HG02610 (cell line): ENCODE data around the gene PGF.

Source experiments
- ATAC-seq: cut with Tn5 transposase; IDR thresholded peaks from one replicate; pipeline ENCODE4 v1.9.1; 2021; ENCODE audit warnings: mild to moderate bottlenecking, moderate library complexity; ENCODE audit not compliant: unreplicated experiment

Gene PGF

DNA sequence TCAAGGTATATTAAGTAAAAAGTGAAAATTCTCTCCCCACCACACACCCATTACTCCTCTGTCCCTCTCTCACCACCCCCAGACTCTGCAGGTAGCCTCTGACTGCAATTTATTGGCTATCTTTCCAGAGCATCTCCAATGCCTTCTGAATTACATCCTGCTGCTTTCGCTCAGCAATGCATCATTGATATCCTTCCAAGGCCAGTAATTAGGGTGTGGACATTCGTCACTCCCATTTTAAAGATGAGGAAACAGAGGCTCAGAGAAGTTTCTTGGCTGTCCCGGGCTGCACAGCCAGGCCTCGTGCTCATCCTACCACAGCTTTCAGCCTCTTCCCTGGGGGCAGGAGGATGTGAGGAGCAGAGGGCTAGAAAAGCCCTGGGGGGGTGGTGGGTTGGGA lies 23.6 kb upstream of the PGF start:
- ATAC-seq, result no peak

DNA sequence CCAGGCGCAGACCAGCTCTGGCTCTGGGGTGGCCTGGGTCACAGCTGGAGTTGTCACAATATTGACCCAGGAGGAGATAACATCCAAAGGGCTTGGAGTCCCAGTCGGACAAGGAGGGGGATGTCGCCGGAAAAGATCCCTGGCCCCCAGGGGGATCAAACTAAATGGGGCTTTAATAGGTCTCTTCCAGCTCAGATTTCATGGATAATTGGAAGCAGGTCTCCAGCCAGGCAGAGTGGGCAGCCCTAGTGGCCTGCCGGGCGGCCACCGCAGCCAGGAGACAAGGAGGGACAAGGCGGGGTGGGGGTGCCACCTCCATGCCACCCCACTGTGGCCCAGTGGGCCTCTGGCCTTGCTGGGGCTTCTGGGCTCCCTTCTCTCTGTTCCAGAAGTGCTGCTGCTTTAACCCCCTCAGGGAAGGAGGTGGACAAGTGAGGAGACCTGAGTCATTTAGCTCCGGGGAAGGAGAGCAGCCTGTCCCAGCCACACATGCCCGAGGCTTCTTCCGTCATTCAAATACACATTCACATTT lies 23.1 kb upstream of the PGF start:
- ATAC-seq, result no peak

GRCh38 chr14:74977901-74978385 lies 22.5 kb upstream of the PGF start:
- no peak for ATAC-seq

DNA sequence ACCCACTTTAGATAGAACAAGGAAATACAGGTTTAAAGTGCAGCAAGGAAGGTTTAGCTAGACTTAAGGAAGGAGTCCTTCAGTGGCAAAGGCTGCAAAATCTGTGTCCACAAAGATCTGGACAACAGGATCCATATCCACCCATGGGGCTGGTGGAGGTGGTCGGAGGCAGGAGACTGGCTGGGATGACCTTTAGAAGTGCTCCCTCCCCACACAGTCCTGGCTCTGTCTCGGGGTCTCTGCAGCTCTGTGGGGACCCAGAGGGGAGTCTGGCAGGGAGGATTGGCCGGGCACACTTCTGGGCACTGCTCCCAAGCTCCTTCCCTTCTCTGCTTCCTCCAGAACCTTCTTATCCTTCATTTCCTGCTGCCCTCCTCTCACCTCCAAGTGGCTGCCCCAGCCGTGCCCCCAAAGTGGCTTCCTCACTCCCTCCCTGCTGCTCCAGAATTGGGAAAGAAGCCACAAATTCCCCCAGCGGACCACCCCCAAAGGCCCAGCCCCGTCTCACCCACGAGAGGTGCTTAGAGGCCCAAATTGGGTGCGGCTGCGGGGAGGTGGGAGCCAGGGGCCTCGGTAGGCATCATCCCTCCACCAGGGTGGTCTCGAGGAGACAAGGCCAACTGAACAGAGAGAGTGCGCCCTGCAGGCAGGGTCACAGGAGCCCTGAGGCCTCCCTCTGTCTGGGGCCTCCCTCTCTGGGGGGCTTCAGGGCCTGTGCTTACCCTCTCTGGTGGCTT lies 21.9 kb upstream of the PGF start:
- no peak for ATAC-seq

DNA sequence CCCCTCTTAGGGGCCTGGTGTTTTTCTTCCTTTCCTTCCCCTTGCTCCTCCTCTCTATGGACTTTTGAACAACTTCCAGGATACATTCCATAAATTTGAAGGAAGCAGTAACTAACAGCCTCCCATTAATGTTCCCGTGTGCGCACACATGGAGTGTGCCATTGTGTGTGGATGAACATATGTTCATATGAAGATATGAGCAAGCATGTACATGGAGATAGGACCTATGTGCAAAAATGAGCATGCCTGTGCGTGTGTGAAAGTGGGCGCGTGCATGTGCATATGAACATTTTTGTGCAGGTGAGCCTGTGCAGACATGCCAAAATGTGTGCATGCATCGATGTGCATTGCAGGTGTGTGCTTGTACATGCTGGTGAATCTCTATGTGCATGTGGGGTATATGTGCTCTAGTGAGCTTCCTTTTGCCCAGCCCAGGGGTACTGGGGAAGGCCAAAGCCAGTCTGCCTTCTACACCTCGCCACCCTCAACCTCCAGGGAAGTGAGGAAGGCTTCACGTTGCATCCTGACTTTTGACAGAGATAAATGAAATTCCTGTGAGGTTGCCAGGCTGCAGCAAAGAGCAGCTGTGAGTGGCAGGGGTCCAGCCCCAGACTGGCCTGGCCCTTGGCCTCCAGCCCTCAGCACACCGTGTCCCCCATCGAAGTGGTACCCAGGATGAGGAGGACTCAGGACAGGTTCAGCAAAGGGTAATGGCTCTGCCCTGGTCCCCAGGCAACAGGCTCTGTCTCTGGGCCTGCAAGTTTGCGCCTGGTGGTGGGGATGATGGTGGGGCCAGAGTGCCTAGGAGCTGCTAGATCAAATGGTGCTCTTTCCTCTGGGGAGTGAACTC lies 21.1 kb upstream of the PGF start:
- ATAC-seq, result no peak

DNA sequence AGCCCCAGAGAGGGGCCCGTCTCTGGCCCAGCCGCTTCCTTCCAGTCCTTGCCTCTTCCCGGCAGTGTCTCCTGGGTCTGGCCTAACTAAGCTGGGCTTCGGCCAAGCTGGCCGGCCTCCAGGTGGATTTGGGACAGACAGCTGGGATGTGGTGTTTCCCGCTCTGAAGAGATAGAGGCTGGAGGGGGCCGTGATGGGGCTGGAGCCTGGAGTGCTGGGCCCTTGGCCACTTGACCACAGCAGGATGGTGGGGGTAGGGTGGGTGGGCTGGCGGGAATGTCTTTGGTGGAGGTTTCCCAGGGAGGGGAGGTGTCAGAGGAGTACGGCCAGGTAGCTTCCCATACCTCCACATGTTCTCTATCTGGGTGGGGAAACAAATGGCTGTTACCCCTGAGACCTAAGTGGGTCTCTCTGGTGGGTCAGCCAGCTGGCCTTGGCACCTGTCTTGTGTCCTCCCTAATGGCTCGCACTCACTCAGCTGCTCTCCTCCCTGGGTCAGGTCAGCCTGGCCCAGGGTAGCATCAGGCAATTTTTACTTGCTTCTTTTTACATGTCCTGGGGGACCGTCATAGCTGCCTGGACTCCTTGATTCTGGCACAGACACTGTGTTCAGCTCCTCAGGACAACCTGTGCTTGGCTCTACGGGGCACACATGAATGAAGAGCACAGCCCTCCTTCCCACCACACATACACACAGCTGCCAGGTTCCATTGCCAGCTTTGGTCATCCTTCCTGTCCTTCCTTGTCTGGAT lies 19.8 kb upstream of the PGF start:
- ATAC-seq, result no peak

DNA sequence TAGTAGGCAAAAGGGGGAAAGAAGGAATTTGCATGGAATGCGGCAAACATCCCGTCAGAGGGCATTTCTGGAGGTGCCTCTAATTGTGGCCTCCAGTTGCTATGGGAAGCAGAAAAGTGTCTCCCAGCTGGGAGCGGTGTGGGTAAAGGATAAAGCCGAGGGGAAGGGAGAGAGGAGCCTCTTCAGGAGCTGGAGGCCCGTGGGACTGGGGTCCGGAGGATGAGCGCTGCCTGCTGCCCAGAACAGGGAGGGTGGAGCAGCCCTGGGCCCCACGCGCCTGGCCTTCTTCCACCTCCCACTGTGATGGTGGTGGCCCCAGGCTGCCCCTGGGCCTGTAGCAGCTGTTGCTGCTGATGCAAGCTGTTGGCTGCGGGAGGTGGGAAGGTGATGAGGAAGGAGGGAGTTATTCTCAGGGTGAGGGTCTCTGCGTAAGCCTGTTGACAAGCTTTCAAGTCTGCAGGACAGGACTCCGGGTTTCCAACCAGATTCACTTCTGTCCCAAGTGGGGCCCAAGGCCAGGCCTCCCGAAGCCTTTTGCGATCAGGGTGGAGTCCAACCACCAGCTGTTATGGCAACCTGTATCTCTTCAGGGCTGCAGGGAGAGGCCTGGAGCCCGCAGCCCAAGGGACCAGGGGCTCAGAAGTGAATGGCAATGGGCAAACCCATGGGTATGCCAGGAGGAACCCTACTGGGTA lies 19.1 kb upstream of the PGF start:
- no peak for ATAC-seq

DNA sequence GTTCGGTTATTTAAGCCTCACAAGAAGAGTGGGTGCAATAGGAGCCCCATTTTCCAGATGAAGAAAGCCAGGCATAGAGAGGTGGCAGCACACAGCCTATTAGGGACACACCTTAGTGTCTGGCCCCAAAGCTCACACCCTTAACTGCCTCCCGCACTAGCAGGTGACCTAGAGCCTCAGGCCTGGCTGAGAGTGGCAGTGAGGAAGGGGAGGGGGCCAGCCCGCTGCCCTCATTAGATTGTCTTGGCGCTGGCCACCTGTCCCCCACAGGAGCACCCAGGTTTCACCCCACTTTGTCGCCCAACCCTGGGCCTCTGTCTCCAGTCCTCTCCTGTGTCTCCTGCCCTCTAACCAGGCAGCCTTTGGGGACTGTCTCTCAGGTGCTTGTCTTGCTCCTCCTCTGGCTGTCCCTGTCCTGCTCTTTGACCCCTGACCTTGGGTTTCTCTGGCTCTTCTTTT lies 18.5 kb upstream of the PGF start:
- ATAC-seq, result no peak

GRCh38 chr14:74973003-74973653 lies 17.7 kb upstream of the PGF start:
- no peak for ATAC-seq

DNA sequence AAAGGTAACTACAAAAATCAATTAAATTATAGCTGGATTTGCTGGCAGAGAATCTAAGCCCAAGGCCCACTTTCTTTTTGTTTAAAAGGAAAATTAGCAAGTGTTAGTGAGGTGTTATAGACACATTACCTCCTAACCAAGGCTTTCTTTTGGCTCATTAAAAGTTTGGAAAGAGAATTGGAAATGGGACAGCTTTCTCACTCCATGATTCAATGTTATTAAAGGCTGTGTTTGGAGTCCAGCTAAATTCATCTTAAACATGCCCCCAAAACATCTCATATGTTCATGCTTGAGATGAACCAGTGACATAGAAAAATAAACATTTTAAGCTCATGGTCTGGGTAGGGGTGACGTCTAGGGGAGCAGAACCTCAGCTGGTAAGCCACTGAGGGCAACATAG lies 13.4 kb upstream of the PGF start:
- ATAC-seq, result no peak

GRCh38 chr14:74965486-74966153 lies 10.2 kb upstream of the PGF start:
- ATAC-seq, result no peak

DNA sequence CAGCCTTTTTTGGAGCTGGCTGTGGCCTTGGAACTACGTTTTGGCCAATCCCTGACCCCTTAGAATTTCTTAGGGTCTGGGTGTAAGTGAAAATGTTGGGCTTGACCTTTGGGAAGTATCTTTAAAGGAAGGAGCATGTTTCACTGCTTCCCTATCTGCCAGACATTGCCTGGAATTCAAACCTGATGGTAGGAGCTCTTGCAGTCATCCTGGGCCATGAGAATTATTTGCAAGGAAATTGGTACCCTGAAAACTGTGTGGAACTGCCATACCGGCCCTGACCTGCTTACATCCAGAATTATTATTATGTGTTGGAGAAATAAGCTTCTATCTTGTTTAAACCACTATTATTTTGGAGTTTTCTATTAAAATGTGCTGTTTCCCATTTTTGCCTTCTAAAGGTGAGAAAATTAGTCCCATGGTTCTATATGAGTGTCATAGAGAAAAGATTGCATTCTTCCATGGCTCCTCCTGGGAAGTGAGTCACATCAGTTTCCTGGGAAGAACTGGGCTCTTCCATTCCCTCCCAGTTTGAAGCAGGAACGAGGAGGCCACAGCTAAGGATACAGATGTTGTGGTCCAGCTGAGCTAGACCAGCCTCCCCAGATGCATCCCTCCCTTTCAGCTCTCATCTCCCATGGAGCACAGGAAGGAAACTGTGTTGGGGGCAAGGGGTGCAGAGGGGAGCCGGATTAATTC lies 9.5 kb upstream of the PGF start:
- ATAC-seq, result no peak

DNA sequence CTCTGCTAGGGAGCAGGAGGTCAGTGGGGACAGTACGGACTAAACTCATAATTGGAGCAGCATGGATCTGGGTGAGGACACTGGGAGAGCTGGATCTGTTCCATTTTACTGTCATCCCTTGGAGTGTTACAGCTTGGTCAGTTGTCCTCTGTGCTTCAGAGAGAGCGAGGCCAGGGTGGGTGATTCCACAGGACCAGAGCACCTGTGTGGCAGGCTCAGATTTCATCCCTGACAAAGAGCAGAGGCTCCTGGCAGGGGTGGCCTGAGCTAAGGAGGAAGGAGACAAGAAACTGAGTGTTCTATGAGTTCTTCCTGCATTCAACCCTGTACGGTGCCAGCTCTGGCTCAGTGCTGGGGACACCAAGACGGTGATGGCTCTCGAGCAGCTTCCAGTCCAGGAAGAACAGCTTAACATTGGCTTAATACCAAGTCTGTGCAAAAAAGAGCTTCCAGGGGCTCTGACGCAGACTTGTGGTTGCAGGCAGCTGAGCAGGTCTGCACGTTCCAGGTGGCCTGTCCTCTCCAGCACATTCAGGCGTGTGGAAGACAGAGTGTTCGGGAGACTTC lies 8.4 kb upstream of the PGF start:
- no peak for ATAC-seq

GRCh38 chr14:74963178-74963704 lies 7.8 kb upstream of the PGF start:
- ATAC-seq, result no peak

DNA sequence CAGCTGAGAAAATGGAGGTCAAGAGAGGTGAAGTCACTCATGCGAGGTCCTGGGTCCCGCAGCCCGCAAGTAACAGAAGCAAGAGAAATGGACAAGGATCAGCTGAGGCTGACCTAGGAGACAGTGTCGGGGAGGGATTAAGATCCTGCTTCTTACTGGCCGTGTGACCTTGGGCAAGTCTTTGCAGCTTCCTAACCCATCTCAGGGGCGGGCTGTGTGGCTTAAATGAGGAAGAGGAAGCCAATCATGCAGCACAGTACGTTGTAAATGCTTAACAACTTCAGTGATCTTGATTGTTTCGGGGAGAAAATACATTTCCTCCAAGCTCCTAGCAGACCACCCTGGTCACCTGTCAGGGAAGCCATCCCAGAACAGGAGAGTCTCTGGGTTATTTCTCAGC lies 7.1 kb upstream of the PGF start:
- no peak for ATAC-seq

GRCh38 chr14:74962046-74962445 lies 6.6 kb upstream of the PGF start:
- ATAC-seq, result no peak

DNA sequence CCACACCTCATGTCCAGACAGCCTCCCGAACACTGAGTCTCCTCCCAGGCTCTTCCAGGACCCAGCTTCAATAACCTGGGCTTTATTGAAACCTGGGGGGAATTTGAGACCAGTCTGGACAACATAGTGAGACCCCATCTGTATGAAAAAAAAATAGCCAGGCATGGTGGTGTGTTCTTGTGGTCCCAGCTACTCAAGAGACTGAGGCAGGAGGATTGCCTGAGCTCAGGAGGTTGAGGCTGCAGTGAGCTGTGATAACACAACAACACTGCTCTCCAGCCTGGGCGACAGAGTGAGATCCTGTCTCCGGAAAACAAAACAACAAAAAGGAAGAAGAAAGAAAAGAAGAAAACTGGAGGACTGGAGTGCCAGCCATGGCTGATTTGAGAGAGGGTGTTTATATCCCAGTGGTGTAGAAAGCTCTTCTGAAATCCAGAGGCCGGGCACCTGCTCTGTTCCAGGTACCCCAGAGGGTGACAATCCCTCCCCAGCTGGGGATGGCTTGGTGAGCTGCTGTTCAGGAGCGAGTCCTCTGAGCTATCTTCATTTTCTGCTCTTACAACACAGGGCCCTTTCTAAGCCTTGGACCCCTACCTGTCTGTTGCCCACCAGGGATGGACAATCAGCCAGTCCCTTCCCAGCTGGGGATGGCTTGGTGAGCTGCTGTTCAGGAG lies 6.0 kb upstream of the PGF start:
- no peak for ATAC-seq

DNA sequence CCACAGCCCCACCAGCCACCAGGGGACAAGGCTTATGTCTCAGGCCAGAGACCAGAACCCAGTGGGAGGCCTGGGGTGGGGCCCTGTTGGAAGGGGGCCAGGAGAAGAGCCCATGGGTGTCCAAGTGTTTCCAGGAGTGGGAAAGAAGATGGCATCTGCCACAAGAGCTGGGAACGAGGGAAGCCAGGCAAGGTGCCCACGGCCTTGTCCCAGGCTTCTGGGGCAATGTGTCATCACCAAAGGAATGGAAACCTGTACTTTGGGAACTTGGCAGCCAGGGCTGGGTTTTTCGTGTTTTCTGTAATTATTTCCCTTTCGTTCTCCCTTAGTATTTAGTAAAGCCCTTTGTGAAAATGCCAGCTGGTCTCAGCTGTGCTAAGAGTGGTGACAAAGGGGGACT lies 5.3 kb upstream of the PGF start:
- ATAC-seq, result no peak
